GM12878 (cell line): ENCODE data around the gene ZNF888. TPM values are rescaled to one million over a fixed set of nuclear protein-coding genes. Genes with fewer than 3 reads are reported as not detected.
A peak's percentile ranks its signal among the peaks of the same experiment; 100 is the strongest.

Experiments used
- BCL3 ChIP-seq: IDR thresholded peaks from 2 replicates; pipeline ENCODE4 v1.6.1; 2011; ENCODE audit warnings: borderline replicate concordance, low read depth, mild to moderate bottlenecking, moderate library complexity, low read length; ENCODE audit not compliant: insufficient read depth, poor library complexity, severe bottlenecking
- BMI1 ChIP-seq: fragments of 450-650 bp; IDR thresholded peaks from 2 replicates; pipeline ENCODE4 v1.6.1; 2016; ENCODE audit warnings: mild to moderate bottlenecking, moderate library complexity, borderline replicate concordance
- CTCF ChIP-seq, 3 experiments: IDR thresholded peaks in 2 of 3; conservative IDR thresholded peaks in 1 of 3; 2 replicates each; pipeline ENCODE4 v1.5.1; 2011; ENCODE audit warnings: low read depth in 3 of 3, low read length in 3 of 3, mild to moderate bottlenecking in 3 of 3, control low read depth in 2 of 3, moderate library complexity in 2 of 3, inconsistent platforms in 1 of 3, mixed read lengths in 1 of 3; ENCODE audit not compliant: control insufficient read depth in 2 of 3, insufficient read depth in 1 of 3; ENCODE audit errors: extremely low read depth in 1 of 3
- E2F4 ChIP-seq: IDR thresholded peaks from 2 replicates; pipeline ENCODE4 v1.6.1; 2012; ENCODE audit warnings: low read depth, low read length, improper control_type of control experiment
- JUNB ChIP-seq: IDR thresholded peaks from 2 replicates; pipeline ENCODE4 v1.6.1; 2016; ENCODE audit warnings: antibody characterized with exemption, mild to moderate bottlenecking
- LARP7 ChIP-seq: fragments of 450-650 bp; IDR thresholded peaks from 2 replicates; pipeline ENCODE4 v1.6.1; 2017; ENCODE audit warnings: mild to moderate bottlenecking
- MEF2A ChIP-seq: IDR thresholded peaks from 2 replicates; pipeline ENCODE4 v1.6.1; 2011; ENCODE audit warnings: low read depth, mild to moderate bottlenecking, low read length, moderate library complexity; ENCODE audit not compliant: insufficient read depth
- MTA3 ChIP-seq: IDR thresholded peaks from 2 replicates; pipeline ENCODE4 v1.6.1; 2012; ENCODE audit warnings: low read length, inconsistent platforms, borderline replicate concordance
- NFYB ChIP-seq: IDR thresholded peaks from 2 replicates; pipeline ENCODE4 v1.6.1; 2011; ENCODE audit warnings: low read depth, mild to moderate bottlenecking, low read length, improper control_type of control experiment, moderate library complexity; ENCODE audit not compliant: insufficient read depth
- PRDM15 ChIP-seq: fragments of 450-650 bp; formaldehyde crosslinking; IDR thresholded peaks from 2 replicates; pipeline ENCODE4 v1.4.0; 2020; ENCODE audit warnings: mild to moderate bottlenecking, moderate library complexity
- RFX5 ChIP-seq: IDR thresholded peaks from 2 replicates; pipeline ENCODE4 v1.6.1; 2011; ENCODE audit warnings: low read depth, low read length, improper control_type of control experiment
- SREBF1 ChIP-seq: IDR thresholded peaks from 2 replicates; pipeline ENCODE4 v1.6.1; 2012; ENCODE audit warnings: mild to moderate bottlenecking, low read length
- STAT1 ChIP-seq: fragments of 450-650 bp; conservative IDR thresholded peaks from 2 replicates; pipeline ENCODE4 v1.6.1; 2014; ENCODE audit warnings: antibody characterized with exemption, mild to moderate bottlenecking
- USF1 ChIP-seq: IDR thresholded peaks from 2 replicates; pipeline ENCODE4 v1.6.1; 2011; ENCODE audit warnings: borderline replicate concordance, low read depth, mild to moderate bottlenecking, moderate library complexity, mixed read lengths, low read length; ENCODE audit not compliant: insufficient read depth; ENCODE audit errors: extremely low read length
- ZBTB4 ChIP-seq: fragments of 450-650 bp; formaldehyde crosslinking; IDR thresholded peaks from 2 replicates; pipeline ENCODE4 v1.4.0; 2022; ENCODE audit warnings: mild to moderate bottlenecking, moderate library complexity
- polyA plus RNA-seq, 11 experiments: library from polyadenylated mRNA; depleted of rRNA in 4 of 11; unstranded in 6 of 11; stranded (reverse) in 5 of 11; fragments of >200 nt; fragmentation: Nextera tagmentation in 4 of 11; fragmentation: Illumina TruSeq in 1 of 11; extraction: Ambion mirVana in 4 of 11; extraction: Trizol in 1 of 11; gene quantifications; 1 replicate in 1 of 11; 2 replicates in 10 of 11; pipeline versions ENCODE4 v1.2.1 to v1.2.3, GENCODE V29; 2011 to 2016; ENCODE audit warnings: inconsistent platforms in 2 of 11, missing spikeins in 2 of 11, low read depth in 1 of 11
- total RNA-seq, 4 experiments: library from RNA; depleted of rRNA in 3 of 4; stranded (reverse); fragments of >200 nt in 3 of 4; fragmentation: Illumina TruSeq in 1 of 4; extraction: Trizol in 1 of 4; gene quantifications; 2 replicates each; pipeline versions ENCODE4 v1.2.1 to v1.2.3, GENCODE V29; 2013 to 2021

The ZNF888 gene
- total and polyA plus RNA-seq, 10 of the 15 experiments (the other 5 are each of a cell fraction or from before 2014, with no cell fraction given), result 0.26 to 4.3 (median 2.7) TPM

- TF ChIP-seq PRDM15 (CRISPR knock-in tag) (no peak), MTA3 (no peak), RFX5 (no peak), STAT1 (no peak), CTCF (IDR thresholded peaks at IDR 0.05 in 2 of 3, conservative IDR thresholded peaks at IDR 0.05 in 1 of 3; ENCODE audit: control insufficient read depth in 2 of 3, extremely low read depth in 1 of 3, insufficient read depth in 1 of 3, low read depth in 3 of 3, low read length in 3 of 3) (no peak), ZBTB4 (CRISPR knock-in tag) (no peak), JUNB (no peak), MEF2A (no peak), NFYB (no peak), USF1 (no peak), BMI1 (no peak), BCL3 (no peak), E2F4 (no peak), SREBF1 (no peak), LARP7 (peak; percentile 74)
Measured at GRCh38 chr19:52962394-52963246, 39.4 kb upstream of the ZNF888 start, which contains the start of gene ZNF816 (continued).
